Type B pancreatic cell (in vitro differentiated cells): ENCODE data around the gene CALCOCO1. TPM values are rescaled to one million over a fixed set of nuclear protein-coding genes. Genes with fewer than 3 reads are reported as not detected.

Experiments used
- DNase-seq: peaks from one replicate; pipeline ENCODE4 v3.0.0; 2021; ENCODE audit warnings: mixed read lengths; ENCODE audit not compliant: unreplicated experiment; ENCODE audit errors: extremely low spot score
- H3K27ac Mint-ChIP-seq: 2 replicates; pipeline ENCODE4 v1.8.0; 2021; ENCODE audit warnings: mild to moderate bottlenecking, mixed read lengths
- H3K27me3 Mint-ChIP-seq: 2 replicates; pipeline ENCODE4 v1.8.0; 2021; ENCODE audit warnings: mixed read lengths
- H3K36me3 Mint-ChIP-seq: 2 replicates; pipeline ENCODE4 v1.8.0; 2021; ENCODE audit warnings: mixed read lengths
- H3K4me1 Mint-ChIP-seq: one replicate; pipeline ENCODE4 v1.8.0; 2021; ENCODE audit warnings: mixed read lengths; ENCODE audit not compliant: unreplicated experiment
- H3K4me3 Mint-ChIP-seq: 2 replicates; pipeline ENCODE4 v1.8.0; 2021; ENCODE audit warnings: mild to moderate bottlenecking, mixed read lengths
- H3K9me3 Mint-ChIP-seq: 2 replicates; pipeline ENCODE4 v1.8.0; 2021; ENCODE audit warnings: mixed read lengths
- CTCF ChIP-seq: fragments of 200-600 bp; sonication (generic); conservative IDR thresholded peaks from 2 replicates; pipeline ENCODE4 v1.5.0; 2021; ENCODE audit warnings: antibody characterized with exemption, mild to moderate bottlenecking
- total RNA-seq: library from RNA; stranded (reverse); gene quantifications from 2 replicates; pipeline ENCODE4 v1.2.1, GENCODE V29; 2021; ENCODE audit warnings: low replicate concordance

The CALCOCO1 gene
- total RNA-seq, 1 donor from 2014 or later = 86.7 TPM

- DNase-seq = no peak
- Mint-ChIP-seq H3K36me3 (no peaks in the 10 kb centered on the region), H3K9me3 (no peaks in the 10 kb centered on the region), H3K4me3 (no peak within 1 kb of the TSS), H3K27me3 (peaks cover 15% of the 10 kb centered on the region), H3K4me1 (peaks cover 21% of the 10 kb centered on the region), H3K27ac (peak within 1 kb of the TSS; percentile 57)
- no peak for TF ChIP-seq CTCF
Observed at GRCh38 chr12:53751336-53752191, 24.3 kb upstream of the CALCOCO1 start, which contains the start of gene CISTR. CISTR (minus strand) TSS chr12:53751979.

- H3K27me3 Mint-ChIP-seq = peaks cover 8% of the 10 kb centered on the region
- DNase-seq = no peak
- H3K9me3 Mint-ChIP-seq = no peaks in the 10 kb centered on the region
- peak overlapping the region; percentile 57 for H3K27ac Mint-ChIP-seq
- no peaks in the 10 kb centered on the region for H3K36me3 Mint-ChIP-seq
- TF ChIP-seq CTCF = no peak
- no peak overlapping the region for H3K4me3 Mint-ChIP-seq
- peaks cover 15% of the 10 kb centered on the region for H3K4me1 Mint-ChIP-seq
Observed at GRCh38 chr12:53750812-53751335, 23.6 kb upstream of the CALCOCO1 start.

- no peak for DNase-seq
- Mint-ChIP-seq H3K36me3 (no peaks in the 10 kb centered on the region), H3K4me3 (no peak overlapping the region), H3K9me3 (no peaks in the 10 kb centered on the region), H3K27me3 (peaks cover under 1% of the 10 kb centered on the region), H3K27ac (peak overlapping the region; percentile 57), H3K4me1 (peaks cover 10% of the 10 kb centered on the region)
- no peak for TF ChIP-seq CTCF
Observed at GRCh38 chr12:53749986-53750811, 22.9 kb upstream of the CALCOCO1 start.

- peak overlapping the region; percentile 45 for H3K4me3 Mint-ChIP-seq
- no peak for TF ChIP-seq CTCF
- DNase-seq = no peak
- no peak overlapping the region for H3K27ac Mint-ChIP-seq
- no peaks in the 10 kb centered on the region for H3K9me3 Mint-ChIP-seq
- no peaks in the 10 kb centered on the region for H3K27me3 Mint-ChIP-seq
- peaks cover 15% of the 10 kb centered on the region for H3K4me1 Mint-ChIP-seq
- no peaks in the 10 kb centered on the region for H3K36me3 Mint-ChIP-seq
Observed at GRCh38 chr12:53748072-53748840, 21.0 kb upstream of the CALCOCO1 start.

GRCh38 chr12:53747095-53747494 lies 19.8 kb upstream of the CALCOCO1 start:
- no peaks in the 10 kb centered on the region for H3K27me3 Mint-ChIP-seq

More at GRCh38 chr12:53747095-53747494, 19.8 kb upstream of the CALCOCO1 start:
- Mint-ChIP-seq H3K36me3 (no peaks in the 10 kb centered on the region), H3K9me3 (no peaks in the 10 kb centered on the region), H3K27ac (no peak overlapping the region), H3K4me1 (peaks cover 15% of the 10 kb centered on the region), H3K4me3 (no peak overlapping the region)
- DNase-seq = no peak
- TF ChIP-seq CTCF = no peak
